Liver (tissue), 9 donors: ENCODE results near the gene SLC6A17. TPM values are rescaled to one million over a fixed set of nuclear protein-coding genes. Genes with fewer than 3 reads are reported as not detected.

ENCODE experiments used
- DNase-seq: peaks from one replicate; pipeline ENCODE4 v3.0.0-alpha.2; 2017; ENCODE audit warnings: low spot score
- H3K27ac ChIP-seq, 2 donors: one replicate each; pipeline ENCODE4 v1.7.0; 2013; ENCODE audit warnings: inconsistent platforms in 2 of 2, low read length in 2 of 2, control low read depth in 1 of 2, low read depth in 1 of 2, mild to moderate bottlenecking in 1 of 2
- H3K27me3 ChIP-seq, 4 donors: one replicate each; pipeline versions ENCODE4 v1.6.1 to v1.7.0; 2013; ENCODE audit warnings: low read length in 3 of 4, inconsistent platforms in 1 of 4, mild to moderate bottlenecking in 1 of 4, moderate library complexity in 1 of 4; ENCODE audit not compliant: control insufficient read depth in 4 of 4, insufficient read depth in 4 of 4
- H3K36me3 ChIP-seq, 4 donors: one replicate each; pipeline versions ENCODE4 v1.6.1 to v1.7.0; 2013; ENCODE audit warnings: low read length in 3 of 4, mild to moderate bottlenecking in 3 of 4, low read depth in 1 of 4, moderate library complexity in 1 of 4; ENCODE audit not compliant: control insufficient read depth in 4 of 4, insufficient read depth in 3 of 4
- H3K4me1 ChIP-seq, 4 donors: one replicate each; pipeline versions ENCODE4 v1.6.1 to v1.7.0; 2013; ENCODE audit warnings: low read length in 3 of 4, mild to moderate bottlenecking in 3 of 4, moderate library complexity in 1 of 4; ENCODE audit not compliant: control insufficient read depth in 4 of 4, insufficient read depth in 4 of 4
- H3K4me3 ChIP-seq, 3 donors: one replicate each; pipeline versions ENCODE4 v1.6.1 to v1.7.0; 2013; ENCODE audit warnings: low read length in 3 of 3, control low read depth in 1 of 3, low read depth in 1 of 3, mild to moderate bottlenecking in 1 of 3
- H3K9ac ChIP-seq, 2 donors: one replicate each; pipeline ENCODE4 v1.7.0; 2013; ENCODE audit warnings: low read length in 2 of 2, mild to moderate bottlenecking in 2 of 2, moderate library complexity in 2 of 2, control low read depth in 1 of 2, low read depth in 1 of 2
- H3K9me3 ChIP-seq, 4 donors: one replicate each; pipeline versions ENCODE4 v1.6.1 to v1.7.0; 2013; ENCODE audit warnings: low read length in 3 of 4; ENCODE audit not compliant: control insufficient read depth in 4 of 4
- EGR1 ChIP-seq, 2 donors: IDR thresholded peaks; 2 replicates each; pipeline ENCODE4 v1.6.1; 2016 to 2018; ENCODE audit warnings: antibody characterized with exemption in 2 of 2, low read depth in 2 of 2
- FOXA1 ChIP-seq: IDR thresholded peaks from 2 replicates; pipeline ENCODE4 v1.6.1; 2016; ENCODE audit warnings: antibody characterized with exemption
- FOXA2 ChIP-seq: IDR thresholded peaks from 2 replicates; pipeline ENCODE4 v1.6.1; 2016; ENCODE audit warnings: antibody characterized with exemption
- GABPA ChIP-seq, 2 donors: IDR thresholded peaks in 1 of 2; conservative IDR thresholded peaks in 1 of 2; 2 replicates each; pipeline ENCODE4 v1.6.1; 2016; ENCODE audit warnings: antibody characterized with exemption in 2 of 2, mild to moderate bottlenecking in 1 of 2, moderate library complexity in 1 of 2
- HNF4A ChIP-seq, 2 donors: conservative IDR thresholded peaks; 2 replicates each; pipeline ENCODE4 v1.6.1; 2016; ENCODE audit warnings: antibody characterized with exemption in 2 of 2, mild to moderate bottlenecking in 2 of 2
- HNF4G ChIP-seq: IDR thresholded peaks from 2 replicates; pipeline ENCODE4 v1.6.1; 2016; ENCODE audit warnings: antibody characterized with exemption
- JUND ChIP-seq, 2 donors: IDR thresholded peaks; 2 replicates each; pipeline ENCODE4 v1.6.1; 2016; ENCODE audit warnings: antibody characterized with exemption in 2 of 2
- NR2F2 ChIP-seq: IDR thresholded peaks from 2 replicates; pipeline ENCODE4 v1.6.1; 2016; ENCODE audit warnings: antibody characterized with exemption
- RAD21 ChIP-seq, 2 donors: IDR thresholded peaks; 2 replicates each; pipeline ENCODE4 v1.6.1; 2016; ENCODE audit warnings: antibody characterized with exemption in 2 of 2, mild to moderate bottlenecking in 2 of 2
- RXRA ChIP-seq, 2 donors: IDR thresholded peaks; 2 replicates each; pipeline ENCODE4 v1.6.1; 2017 to 2018; ENCODE audit warnings: antibody characterized with exemption in 2 of 2, mild to moderate bottlenecking in 1 of 2
- SP1 ChIP-seq: IDR thresholded peaks from 2 replicates; pipeline ENCODE4 v1.6.1; 2018; ENCODE audit warnings: antibody characterized with exemption, mild to moderate bottlenecking
- TAF1 ChIP-seq: conservative IDR thresholded peaks from 2 replicates; pipeline ENCODE4 v1.6.1; 2016; ENCODE audit warnings: antibody characterized with exemption, mild to moderate bottlenecking
- YY1 ChIP-seq: IDR thresholded peaks from 2 replicates; pipeline ENCODE4 v1.6.1; 2016; ENCODE audit warnings: antibody characterized with exemption, mild to moderate bottlenecking
- WGBS: extraction: QIAGEN DNeasy Blood & Tissue Kit; methylation state at CpG from one replicate; pipeline ENCODE4 v1.1.7; 2013; 5-methylcytosine and 5-hydroxymethylcytosine counted together
- polyA plus RNA-seq, 2 donors: library from polyadenylated mRNA; stranded (reverse) in 1 of 2; unstranded in 1 of 2; fragments of 200-250 nt in 1 of 2; fragments of >200 nt in 1 of 2; fragmentation: Nextera tagmentation in 1 of 2; extraction: Ambion mirVana in 1 of 2; gene quantifications; one replicate each; pipeline versions ENCODE4 v1.2.1 to v1.2.3, GENCODE V29; 2013 to 2015
- total RNA-seq, 2 donors: library from RNA; depleted of rRNA; stranded (reverse); fragments of >200 nt; gene quantifications; one replicate each; pipeline ENCODE4 v1.2.3, GENCODE V29; 2014
- TF ChIP-seq, protein P1 (sequence below): IDR thresholded peaks from 2 replicates; pipeline ENCODE4 v1.6.1; 2016; ENCODE audit warnings: antibody characterized with exemption, mild to moderate bottlenecking
- TF ChIP-seq, protein P2 (sequence below): fragments of 150-350 bp; IDR thresholded peaks from 2 replicates; pipeline ENCODE4 v1.5.1; 2017; ENCODE audit warnings: improper control_type of control experiment, low read depth, low read length; ENCODE audit not compliant: missing input control
- TF ChIP-seq, protein P3 (sequence below): IDR thresholded peaks from 2 replicates; pipeline ENCODE4 v1.6.1; 2016; ENCODE audit warnings: antibody characterized with exemption
- TF ChIP-seq, protein P4 (sequence below): IDR thresholded peaks from 2 replicates; pipeline ENCODE4 v1.6.1; 2016; ENCODE audit warnings: antibody characterized with exemption
- TF ChIP-seq, protein P5 (sequence below): IDR thresholded peaks from 2 replicates; pipeline ENCODE4 v1.6.1; 2016; ENCODE audit warnings: antibody characterized with exemption
- donor health status: healthy.
- donor health status: healthy.
- donor health status: healthy.
- donor health status: healthy.
- donor health status: healthy.

SLC6A17 gene
- total and polyA plus RNA-seq, 4 donors: not detected

DNA sequence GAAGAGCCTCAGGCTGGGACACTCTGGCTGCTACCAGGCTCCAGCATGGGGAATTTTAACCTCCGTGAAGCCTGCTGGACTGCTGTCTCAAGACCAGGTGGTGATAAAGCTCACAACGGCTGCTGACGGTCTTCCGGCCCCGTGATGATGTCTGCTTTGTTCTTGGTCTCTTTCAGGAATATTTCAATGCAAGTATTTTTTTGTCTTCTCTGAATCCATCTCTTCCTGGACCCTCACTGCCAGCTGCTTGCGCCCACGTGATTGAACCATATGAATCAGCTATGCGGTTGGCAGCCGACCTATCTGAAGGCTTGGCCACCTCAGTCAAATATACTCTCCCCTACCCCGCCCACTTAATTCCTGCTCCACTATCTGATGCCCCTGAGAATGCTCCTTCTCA lies 14.6 kb upstream of the SLC6A17 start:
- H3K4me3 ChIP-seq: no peak overlapping the region
- DNase-seq: no peak
- H3K9ac ChIP-seq: no peak overlapping the region
- no peaks in the 10 kb centered on the region for H3K9me3 ChIP-seq
- TF ChIP-seq, protein P1, sequence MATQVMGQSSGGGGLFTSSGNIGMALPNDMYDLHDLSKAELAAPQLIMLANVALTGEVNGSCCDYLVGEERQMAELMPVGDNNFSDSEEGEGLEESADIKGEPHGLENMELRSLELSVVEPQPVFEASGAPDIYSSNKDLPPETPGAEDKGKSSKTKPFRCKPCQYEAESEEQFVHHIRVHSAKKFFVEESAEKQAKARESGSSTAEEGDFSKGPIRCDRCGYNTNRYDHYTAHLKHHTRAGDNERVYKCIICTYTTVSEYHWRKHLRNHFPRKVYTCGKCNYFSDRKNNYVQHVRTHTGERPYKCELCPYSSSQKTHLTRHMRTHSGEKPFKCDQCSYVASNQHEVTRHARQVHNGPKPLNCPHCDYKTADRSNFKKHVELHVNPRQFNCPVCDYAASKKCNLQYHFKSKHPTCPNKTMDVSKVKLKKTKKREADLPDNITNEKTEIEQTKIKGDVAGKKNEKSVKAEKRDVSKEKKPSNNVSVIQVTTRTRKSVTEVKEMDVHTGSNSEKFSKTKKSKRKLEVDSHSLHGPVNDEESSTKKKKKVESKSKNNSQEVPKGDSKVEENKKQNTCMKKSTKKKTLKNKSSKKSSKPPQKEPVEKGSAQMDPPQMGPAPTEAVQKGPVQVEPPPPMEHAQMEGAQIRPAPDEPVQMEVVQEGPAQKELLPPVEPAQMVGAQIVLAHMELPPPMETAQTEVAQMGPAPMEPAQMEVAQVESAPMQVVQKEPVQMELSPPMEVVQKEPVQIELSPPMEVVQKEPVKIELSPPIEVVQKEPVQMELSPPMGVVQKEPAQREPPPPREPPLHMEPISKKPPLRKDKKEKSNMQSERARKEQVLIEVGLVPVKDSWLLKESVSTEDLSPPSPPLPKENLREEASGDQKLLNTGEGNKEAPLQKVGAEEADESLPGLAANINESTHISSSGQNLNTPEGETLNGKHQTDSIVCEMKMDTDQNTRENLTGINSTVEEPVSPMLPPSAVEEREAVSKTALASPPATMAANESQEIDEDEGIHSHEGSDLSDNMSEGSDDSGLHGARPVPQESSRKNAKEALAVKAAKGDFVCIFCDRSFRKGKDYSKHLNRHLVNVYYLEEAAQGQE: no peak
- TF ChIP-seq YY1: no peak
- no peak for TF ChIP-seq JUND (IDR thresholded peaks at IDR 0.05)
- TF ChIP-seq, protein P2, sequence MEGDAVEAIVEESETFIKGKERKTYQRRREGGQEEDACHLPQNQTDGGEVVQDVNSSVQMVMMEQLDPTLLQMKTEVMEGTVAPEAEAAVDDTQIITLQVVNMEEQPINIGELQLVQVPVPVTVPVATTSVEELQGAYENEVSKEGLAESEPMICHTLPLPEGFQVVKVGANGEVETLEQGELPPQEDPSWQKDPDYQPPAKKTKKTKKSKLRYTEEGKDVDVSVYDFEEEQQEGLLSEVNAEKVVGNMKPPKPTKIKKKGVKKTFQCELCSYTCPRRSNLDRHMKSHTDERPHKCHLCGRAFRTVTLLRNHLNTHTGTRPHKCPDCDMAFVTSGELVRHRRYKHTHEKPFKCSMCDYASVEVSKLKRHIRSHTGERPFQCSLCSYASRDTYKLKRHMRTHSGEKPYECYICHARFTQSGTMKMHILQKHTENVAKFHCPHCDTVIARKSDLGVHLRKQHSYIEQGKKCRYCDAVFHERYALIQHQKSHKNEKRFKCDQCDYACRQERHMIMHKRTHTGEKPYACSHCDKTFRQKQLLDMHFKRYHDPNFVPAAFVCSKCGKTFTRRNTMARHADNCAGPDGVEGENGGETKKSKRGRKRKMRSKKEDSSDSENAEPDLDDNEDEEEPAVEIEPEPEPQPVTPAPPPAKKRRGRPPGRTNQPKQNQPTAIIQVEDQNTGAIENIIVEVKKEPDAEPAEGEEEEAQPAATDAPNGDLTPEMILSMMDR: no peak
- no peak for TF ChIP-seq HNF4A (conservative IDR thresholded peaks at IDR 0.05)
- TF ChIP-seq RAD21 (IDR thresholded peaks at IDR 0.05): no peak
- no peak for TF ChIP-seq HNF4G
- TF ChIP-seq FOXA1: no peak
- TF ChIP-seq GABPA (IDR thresholded peaks at IDR 0.05 in 1 of 2, conservative IDR thresholded peaks at IDR 0.05 in 1 of 2): no peak
- TF ChIP-seq NR2F2: no peak
- TF ChIP-seq, protein P3, sequence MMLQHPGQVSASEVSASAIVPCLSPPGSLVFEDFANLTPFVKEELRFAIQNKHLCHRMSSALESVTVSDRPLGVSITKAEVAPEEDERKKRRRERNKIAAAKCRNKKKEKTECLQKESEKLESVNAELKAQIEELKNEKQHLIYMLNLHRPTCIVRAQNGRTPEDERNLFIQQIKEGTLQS: no peak
- TF ChIP-seq, protein P4, sequence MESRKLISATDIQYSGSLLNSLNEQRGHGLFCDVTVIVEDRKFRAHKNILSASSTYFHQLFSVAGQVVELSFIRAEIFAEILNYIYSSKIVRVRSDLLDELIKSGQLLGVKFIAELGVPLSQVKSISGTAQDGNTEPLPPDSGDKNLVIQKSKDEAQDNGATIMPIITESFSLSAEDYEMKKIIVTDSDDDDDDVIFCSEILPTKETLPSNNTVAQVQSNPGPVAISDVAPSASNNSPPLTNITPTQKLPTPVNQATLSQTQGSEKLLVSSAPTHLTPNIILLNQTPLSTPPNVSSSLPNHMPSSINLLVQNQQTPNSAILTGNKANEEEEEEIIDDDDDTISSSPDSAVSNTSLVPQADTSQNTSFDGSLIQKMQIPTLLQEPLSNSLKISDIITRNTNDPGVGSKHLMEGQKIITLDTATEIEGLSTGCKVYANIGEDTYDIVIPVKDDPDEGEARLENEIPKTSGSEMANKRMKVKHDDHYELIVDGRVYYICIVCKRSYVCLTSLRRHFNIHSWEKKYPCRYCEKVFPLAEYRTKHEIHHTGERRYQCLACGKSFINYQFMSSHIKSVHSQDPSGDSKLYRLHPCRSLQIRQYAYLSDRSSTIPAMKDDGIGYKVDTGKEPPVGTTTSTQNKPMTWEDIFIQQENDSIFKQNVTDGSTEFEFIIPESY: no peak
- no peak for TF ChIP-seq SP1
- no peak for TF ChIP-seq TAF1
- no peak for TF ChIP-seq RXRA (IDR thresholded peaks at IDR 0.05)
- no peak for TF ChIP-seq FOXA2
- TF ChIP-seq, protein P5, sequence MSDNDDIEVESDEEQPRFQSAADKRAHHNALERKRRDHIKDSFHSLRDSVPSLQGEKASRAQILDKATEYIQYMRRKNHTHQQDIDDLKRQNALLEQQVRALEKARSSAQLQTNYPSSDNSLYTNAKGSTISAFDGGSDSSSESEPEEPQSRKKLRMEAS: no peak
- no peak for TF ChIP-seq EGR1 (IDR thresholded peaks at IDR 0.05; ENCODE audit: low read depth in 2 of 2)
- no peaks in the 10 kb centered on the region for H3K4me1 ChIP-seq
- peaks cover 0 to 16% (median under 1%) of the 10 kb centered on the region in 4 donors for H3K27me3 ChIP-seq
- H3K27ac ChIP-seq: no peak overlapping the region
- WGBS: 69% methylated on average over 10 of the region's 10 CpGs
- H3K36me3 ChIP-seq: no peaks in the 10 kb centered on the region
